Body of pancreas (tissue), 4 donors: ENCODE data around the gene ASPRV1. TPM values are rescaled to one million over a fixed set of nuclear protein-coding genes. Genes with fewer than 3 reads are reported as not detected.

Experiments used
- ATAC-seq: fragments of 150-250 bp; one replicate; pipeline ENCODE4 v1.9.1; 2016
- DNase-seq, 4 donors: peaks; one replicate each; pipeline ENCODE4 v3.0.0-alpha.2; 2019
- H3K27ac ChIP-seq, 4 donors: fragments of 200-600 bp; sonication (generic); 1 replicate in 3 of 4; 2 replicates in 1 of 4; pipeline versions ENCODE4 v1.5.1 to v1.6.1; 2016 to 2019; ENCODE audit warnings: mild to moderate bottlenecking in 1 of 4, mixed read lengths in 1 of 4, moderate library complexity in 1 of 4
- H3K27me3 ChIP-seq, 2 donors: fragments of 200-600 bp; sonication (generic); one replicate each; pipeline ENCODE4 v1.6.0; 2016; ENCODE audit warnings: mild to moderate bottlenecking in 1 of 2
- H3K36me3 ChIP-seq, 2 donors: fragments of 200-600 bp; sonication (generic); replicated peaks in 1 of 2; 2 replicates each; pipeline ENCODE4 v1.5.1; 2016; ENCODE audit warnings: low read depth in 2 of 2; ENCODE audit not compliant: insufficient read depth in 1 of 2
- H3K4me1 ChIP-seq: fragments of 200-600 bp; sonication (generic); one replicate; pipeline ENCODE4 v1.6.0; 2016
- H3K4me3 ChIP-seq, 2 donors: fragments of 200-600 bp; sonication (generic); 1 replicate in 1 of 2; 2 replicates in 1 of 2; pipeline ENCODE4 v1.5.1; 2016 to 2019
- H3K9me3 ChIP-seq, 3 donors: fragments of 200-600 bp; sonication (generic); 1 replicate in 2 of 3; 2 replicates in 1 of 3; pipeline ENCODE4 v1.5.1; 2016
- POLR2A ChIP-seq, 3 donors: fragments of 450-650 bp; IDR thresholded peaks; one replicate each; pipeline ENCODE4 v1.6.1; 2016; ENCODE audit warnings: antibody characterized with exemption in 3 of 3, mild to moderate bottlenecking in 2 of 3
- WGBS, 2 donors: methylation state at CpG; one replicate each; pipeline ENCODE4 v1.1.5; 2017; 5-methylcytosine and 5-hydroxymethylcytosine counted together
- intact Hi-C: fragments of 100-400 bp; cut with DNase I; formaldehyde crosslinking; loops from one replicate; pipeline ENCODE4 v1.15.1; 2023
- total RNA-seq, 2 donors: library from RNA; depleted of rRNA; stranded (reverse); fragments of >200 nt; gene quantifications; one replicate each; pipeline ENCODE4 v1.1.0, GENCODE V29; 2016
- TF ChIP-seq, protein P1 (sequence below), 7 experiments: fragments of 450-650 bp in 4 of 7; fragments of 200-600 bp in 3 of 7; sonication (generic) in 3 of 7; IDR thresholded peaks; one replicate each; pipeline ENCODE4 v1.5.1; 2016 to 2019; ENCODE audit warnings: antibody characterized with exemption in 7 of 7

ASPRV1 gene
- total RNA-seq, 2 donors from 2014 or later: 0.33 TPM; not detected in 1

GRCh38 chr2:69943843-69944525, 17.4 kb downstream of the ASPRV1 start:
- no peaks in the 10 kb centered on the region for H3K9me3 ChIP-seq
- TF ChIP-seq, protein P1, sequence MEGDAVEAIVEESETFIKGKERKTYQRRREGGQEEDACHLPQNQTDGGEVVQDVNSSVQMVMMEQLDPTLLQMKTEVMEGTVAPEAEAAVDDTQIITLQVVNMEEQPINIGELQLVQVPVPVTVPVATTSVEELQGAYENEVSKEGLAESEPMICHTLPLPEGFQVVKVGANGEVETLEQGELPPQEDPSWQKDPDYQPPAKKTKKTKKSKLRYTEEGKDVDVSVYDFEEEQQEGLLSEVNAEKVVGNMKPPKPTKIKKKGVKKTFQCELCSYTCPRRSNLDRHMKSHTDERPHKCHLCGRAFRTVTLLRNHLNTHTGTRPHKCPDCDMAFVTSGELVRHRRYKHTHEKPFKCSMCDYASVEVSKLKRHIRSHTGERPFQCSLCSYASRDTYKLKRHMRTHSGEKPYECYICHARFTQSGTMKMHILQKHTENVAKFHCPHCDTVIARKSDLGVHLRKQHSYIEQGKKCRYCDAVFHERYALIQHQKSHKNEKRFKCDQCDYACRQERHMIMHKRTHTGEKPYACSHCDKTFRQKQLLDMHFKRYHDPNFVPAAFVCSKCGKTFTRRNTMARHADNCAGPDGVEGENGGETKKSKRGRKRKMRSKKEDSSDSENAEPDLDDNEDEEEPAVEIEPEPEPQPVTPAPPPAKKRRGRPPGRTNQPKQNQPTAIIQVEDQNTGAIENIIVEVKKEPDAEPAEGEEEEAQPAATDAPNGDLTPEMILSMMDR (IDR thresholded peaks at IDR 0.05): no peak
- TF ChIP-seq POLR2A (IDR thresholded peaks at IDR 0.05): no peak
- intact Hi-C loops: no loop called here
- H3K27ac ChIP-seq: no peak overlapping the region
- H3K4me1 ChIP-seq: no peaks in the 10 kb centered on the region
- ATAC-seq: no peak
- DNase-seq: no peak
- WGBS, 2 donors: 68 to 90% methylated on average over 9 of the region's 9 CpGs
- H3K36me3 ChIP-seq: peaks cover 0 to 6% of the 10 kb centered on the region in 2 donors
- H3K27me3 ChIP-seq: no peaks in the 10 kb centered on the region
- H3K4me3 ChIP-seq: no peak overlapping the region

GRCh38 chr2:69943000-69943842, 18.2 kb downstream of the ASPRV1 start:
- peaks cover 0 to 7% of the 10 kb centered on the region in 2 donors for H3K36me3 ChIP-seq
- ATAC-seq (no peak), DNase-seq (no peak)
- TF ChIP-seq POLR2A (IDR thresholded peaks at IDR 0.05): no peak
- TF ChIP-seq, protein P1 (IDR thresholded peaks at IDR 0.05): no peak
- H3K27ac ChIP-seq: no peak overlapping the region
- WGBS, 2 donors: 84 to 86% methylated on average over 11 of the region's 11 CpGs
- intact Hi-C loops: no loop called here
- H3K9me3 ChIP-seq: no peaks in the 10 kb centered on the region
- no peaks in the 10 kb centered on the region for H3K4me1 ChIP-seq
- no peaks in the 10 kb centered on the region for H3K27me3 ChIP-seq
- H3K4me3 ChIP-seq: no peak overlapping the region

DNA sequence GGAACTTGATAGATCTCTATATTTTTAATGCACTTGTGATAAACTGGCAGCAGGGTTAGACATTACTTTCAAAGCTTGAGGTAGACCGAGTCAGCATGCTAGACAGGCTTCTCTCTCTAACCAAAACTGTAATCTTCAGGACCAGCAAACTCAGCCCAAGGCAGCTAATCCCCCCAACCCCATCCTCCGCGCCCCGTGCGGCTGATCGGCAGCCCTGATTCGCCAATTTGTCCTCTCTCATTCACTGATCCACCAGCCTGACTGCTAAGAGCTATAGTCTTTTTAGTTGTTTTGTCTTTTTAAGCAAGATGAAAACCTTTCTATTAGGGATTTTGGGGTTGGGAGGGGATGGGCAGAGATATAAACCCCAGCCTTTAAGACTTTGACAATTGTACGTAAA, 20.7 kb downstream of the ASPRV1 start:
- WGBS, 2 donors: 95 to 98% methylated on average over 8 of the region's 8 CpGs
- intact Hi-C loops: no loop called here
- Histone ChIP-seq H3K36me3 (peaks cover 0 to 16% of the 10 kb centered on the region in 2 donors), H3K27ac (no peak overlapping the region), H3K27me3 (no peaks in the 10 kb centered on the region), H3K4me1 (no peaks in the 10 kb centered on the region), H3K4me3 (no peak overlapping the region), H3K9me3 (no peaks in the 10 kb centered on the region)
- ATAC-seq (no peak), DNase-seq (no peak)
- TF ChIP-seq, protein P1 (IDR thresholded peaks at IDR 0.05): no peak
- TF ChIP-seq POLR2A (IDR thresholded peaks at IDR 0.05): no peak

DNA sequence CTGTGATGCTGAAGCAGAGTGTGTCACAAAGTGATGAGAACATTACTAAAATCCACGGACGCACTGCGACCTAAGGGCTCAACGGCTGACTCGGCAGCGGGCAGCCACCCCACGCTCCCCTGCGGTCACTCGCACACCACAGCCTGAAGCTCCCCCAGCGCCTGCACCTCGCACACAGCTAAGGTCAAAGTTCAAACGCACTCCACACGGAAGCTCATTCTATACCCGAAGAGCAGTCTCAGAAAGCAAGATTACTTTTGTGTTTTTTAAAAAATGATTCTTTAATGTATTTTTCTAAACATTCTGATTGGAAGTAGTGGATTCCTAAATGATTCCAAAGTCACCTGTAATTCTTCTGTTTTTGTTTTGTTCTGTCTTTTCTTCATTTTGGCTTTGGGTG, 21.7 kb downstream of the ASPRV1 start:
- intact Hi-C loops: loop anchor here (10.0 kb wide), 1 partner anchor 105 kb away; no protein-coding TSS in a partner anchor
- Histone ChIP-seq H3K36me3 (peaks cover 0 to 23% of the 10 kb centered on the region in 2 donors), H3K9me3 (no peaks in the 10 kb centered on the region), H3K27me3 (no peaks in the 10 kb centered on the region), H3K4me1 (no peaks in the 10 kb centered on the region), H3K4me3 (no peak overlapping the region), H3K27ac (no peak overlapping the region)
- 80 to 89% methylated on average over 14 of the region's 14 CpGs for WGBS, 2 donors
- no peak for ATAC-seq
- TF ChIP-seq, protein P1 (IDR thresholded peaks at IDR 0.05): no peak
- no peak for TF ChIP-seq POLR2A (IDR thresholded peaks at IDR 0.05)
- no peak for DNase-seq
